Measurements from ENCODE around the gene FAAH. TPM values are rescaled to one million over a fixed set of nuclear protein-coding genes. Genes with fewer than 3 reads are reported as not detected.

The FAAH gene
- total RNA-seq, 4 donors from 2014 or later: 10.6 to 40.2 (median 15.8) TPM

DNA sequence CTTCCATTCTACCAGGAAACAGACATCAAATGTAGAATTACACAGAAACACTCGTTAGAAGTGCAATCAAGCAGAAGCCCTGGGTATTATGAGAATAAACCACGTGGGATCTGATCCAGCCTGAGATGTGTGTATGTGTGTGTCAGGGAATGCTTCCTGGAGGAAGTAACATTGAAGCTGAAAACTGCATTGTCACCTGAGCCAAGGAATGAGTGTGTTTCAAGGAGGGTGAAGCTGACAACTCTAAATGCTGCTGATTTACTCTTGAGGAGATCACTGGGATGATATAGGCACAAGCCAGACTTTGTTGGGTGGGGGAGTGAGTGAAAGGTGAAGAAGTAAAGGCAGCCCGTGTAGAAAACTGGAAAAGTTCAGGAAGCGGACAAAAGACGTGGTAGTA lies 27.6 kb downstream of the FAAH start:
- DNase-seq: no peak
- Histone ChIP-seq H3K4me1 (no peaks in the 10 kb centered on the region), H3K27me3 (no peaks in the 10 kb centered on the region), H3K9me3 (no peaks in the 10 kb centered on the region), H3K36me3 (no peaks in the 10 kb centered on the region), H3K27ac (no peak overlapping the region), H3K4me3 (no peak overlapping the region)
- intact Hi-C loops (cut with DNase I; ENCODE audit: low total_unique reads): no loop called here
- TF ChIP-seq, protein P1, sequence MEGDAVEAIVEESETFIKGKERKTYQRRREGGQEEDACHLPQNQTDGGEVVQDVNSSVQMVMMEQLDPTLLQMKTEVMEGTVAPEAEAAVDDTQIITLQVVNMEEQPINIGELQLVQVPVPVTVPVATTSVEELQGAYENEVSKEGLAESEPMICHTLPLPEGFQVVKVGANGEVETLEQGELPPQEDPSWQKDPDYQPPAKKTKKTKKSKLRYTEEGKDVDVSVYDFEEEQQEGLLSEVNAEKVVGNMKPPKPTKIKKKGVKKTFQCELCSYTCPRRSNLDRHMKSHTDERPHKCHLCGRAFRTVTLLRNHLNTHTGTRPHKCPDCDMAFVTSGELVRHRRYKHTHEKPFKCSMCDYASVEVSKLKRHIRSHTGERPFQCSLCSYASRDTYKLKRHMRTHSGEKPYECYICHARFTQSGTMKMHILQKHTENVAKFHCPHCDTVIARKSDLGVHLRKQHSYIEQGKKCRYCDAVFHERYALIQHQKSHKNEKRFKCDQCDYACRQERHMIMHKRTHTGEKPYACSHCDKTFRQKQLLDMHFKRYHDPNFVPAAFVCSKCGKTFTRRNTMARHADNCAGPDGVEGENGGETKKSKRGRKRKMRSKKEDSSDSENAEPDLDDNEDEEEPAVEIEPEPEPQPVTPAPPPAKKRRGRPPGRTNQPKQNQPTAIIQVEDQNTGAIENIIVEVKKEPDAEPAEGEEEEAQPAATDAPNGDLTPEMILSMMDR (IDR thresholded peaks at IDR 0.05): no peak
- no peak for TF ChIP-seq POLR2A (IDR thresholded peaks at IDR 0.05)

DNA sequence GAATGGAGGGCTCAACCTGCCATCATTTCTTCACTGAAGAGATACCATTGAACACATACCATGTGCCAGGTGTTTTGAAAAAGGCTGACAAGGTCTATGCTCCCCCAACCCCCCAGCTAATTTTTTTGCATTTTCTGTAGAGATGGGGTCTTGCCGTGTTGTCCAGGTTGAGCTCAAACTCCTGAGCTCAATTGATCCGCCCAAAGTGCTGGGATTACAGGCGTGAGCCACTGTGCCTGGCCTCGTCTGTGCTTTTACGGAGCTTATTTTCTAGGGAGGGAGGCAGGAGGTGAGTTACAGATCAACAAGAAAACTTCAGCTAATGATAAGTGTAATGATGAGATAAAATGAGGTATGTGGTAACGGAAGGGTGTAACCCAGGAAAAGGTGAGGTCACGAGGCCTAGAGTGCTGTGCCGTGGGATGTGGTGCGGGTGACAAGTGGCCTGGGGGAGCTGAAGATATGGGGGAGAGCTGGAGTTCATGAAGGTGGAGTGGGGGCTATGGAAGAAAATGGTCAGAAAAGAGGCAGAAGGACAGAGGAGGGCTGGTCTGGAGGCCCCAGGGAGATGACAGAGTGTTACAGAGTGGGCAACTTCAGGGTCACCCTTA lies 28.2 kb downstream of the FAAH start:
- Histone ChIP-seq H3K9me3 (no peaks in the 10 kb centered on the region), H3K4me3 (no peak overlapping the region), H3K4me1 (no peaks in the 10 kb centered on the region), H3K27ac (no peak overlapping the region), H3K27me3 (no peaks in the 10 kb centered on the region), H3K36me3 (no peaks in the 10 kb centered on the region)
- DNase-seq: no peak
- intact Hi-C loops (cut with DNase I; ENCODE audit: low total_unique reads): no loop called here
- TF ChIP-seq, protein P1 (IDR thresholded peaks at IDR 0.05): no peak
- no peak for TF ChIP-seq POLR2A (IDR thresholded peaks at IDR 0.05)

DNA sequence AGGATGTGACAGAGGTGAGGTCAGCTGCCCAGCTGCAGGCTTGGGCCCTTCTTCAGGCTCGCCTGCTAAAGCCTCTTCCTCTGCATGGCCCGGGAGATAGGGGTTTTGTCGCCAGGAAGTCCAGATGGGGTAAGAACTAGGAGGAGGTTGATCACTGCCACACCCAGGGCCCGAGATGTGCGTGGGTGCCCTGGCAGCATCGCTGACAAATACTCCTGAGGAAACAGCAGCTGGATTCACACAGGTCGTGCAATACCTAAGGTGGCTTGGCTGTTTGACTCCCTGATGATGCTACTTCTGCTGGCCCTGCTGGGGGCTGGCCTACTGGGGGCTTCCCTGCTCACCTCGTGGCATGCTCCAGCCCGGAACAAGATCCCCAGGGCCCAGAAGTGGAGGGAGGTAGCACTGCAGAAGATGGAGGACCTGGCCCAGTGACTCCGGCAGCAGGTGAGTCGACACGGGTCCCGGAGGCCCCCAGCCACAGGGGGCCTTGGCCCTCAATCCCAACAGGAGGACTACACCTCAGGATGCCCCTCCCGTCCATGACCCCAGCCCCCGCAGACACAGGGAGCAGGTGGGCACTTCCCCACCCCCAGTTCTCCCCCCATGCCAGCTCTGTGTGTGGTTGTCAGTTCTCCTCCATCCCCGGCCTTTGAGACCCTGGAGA lies 29.6 kb downstream of the FAAH start:
- Histone ChIP-seq H3K27ac (no peak overlapping the region), H3K27me3 (no peaks in the 10 kb centered on the region), H3K4me1 (no peaks in the 10 kb centered on the region), H3K4me3 (no peak overlapping the region), H3K36me3 (no peaks in the 10 kb centered on the region), H3K9me3 (no peaks in the 10 kb centered on the region)
- intact Hi-C loops (cut with DNase I; ENCODE audit: low total_unique reads): no loop called here
- no peak for DNase-seq
- TF ChIP-seq, protein P1 (IDR thresholded peaks at IDR 0.05): no peak
- no peak for TF ChIP-seq POLR2A (IDR thresholded peaks at IDR 0.05)

DNA sequence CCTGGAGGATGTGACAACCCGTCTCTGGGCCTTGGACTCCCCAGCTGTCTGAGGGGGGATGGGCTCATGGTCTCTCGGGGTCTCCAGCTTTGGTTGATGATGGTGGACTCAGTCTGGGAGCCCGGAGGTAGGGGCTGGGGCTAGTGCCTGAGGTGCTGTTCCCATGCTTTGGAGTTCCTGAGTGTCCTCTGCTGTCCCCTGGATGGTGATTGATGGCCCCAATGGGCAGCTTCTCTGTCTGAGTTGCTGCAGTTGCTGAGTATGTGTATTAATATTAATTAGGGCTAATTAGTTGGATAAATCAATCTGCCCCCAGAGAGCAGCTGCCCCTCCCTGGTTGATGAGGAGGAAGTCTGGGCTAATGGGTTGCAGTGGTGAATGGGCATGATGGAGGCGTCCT lies 30.6 kb downstream of the FAAH start:
- no peaks in the 10 kb centered on the region for H3K27me3 ChIP-seq
- no peak for DNase-seq
- intact Hi-C loops (cut with DNase I; ENCODE audit: low total_unique reads): no loop called here
- H3K36me3 ChIP-seq: no peaks in the 10 kb centered on the region
- H3K4me1 ChIP-seq: no peaks in the 10 kb centered on the region
- TF ChIP-seq, protein P1 (IDR thresholded peaks at IDR 0.05): no peak
- TF ChIP-seq POLR2A (IDR thresholded peaks at IDR 0.05): no peak
- no peak overlapping the region for H3K27ac ChIP-seq
- no peaks in the 10 kb centered on the region for H3K9me3 ChIP-seq
- no peak overlapping the region for H3K4me3 ChIP-seq

DNA sequence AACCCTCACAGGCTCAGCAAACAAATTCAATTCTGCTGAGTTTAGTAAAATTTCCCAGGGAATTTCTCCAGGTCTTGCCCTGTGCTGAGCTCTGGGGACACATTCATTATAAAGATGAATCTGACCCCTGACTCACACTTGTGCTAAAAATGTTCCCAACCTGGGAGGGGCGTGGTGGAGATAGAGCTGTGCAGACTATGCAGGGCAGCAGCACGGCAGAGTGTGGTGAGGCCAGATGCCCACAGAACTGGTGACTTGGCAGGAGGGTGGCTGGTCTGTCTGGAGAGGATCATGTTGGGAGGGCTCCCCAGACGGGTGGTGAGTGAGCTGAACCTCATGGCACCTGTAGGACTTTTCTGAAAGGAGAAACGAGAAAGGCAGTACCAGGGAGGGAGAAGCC lies 31.6 kb downstream of the FAAH start:
- Histone ChIP-seq H3K36me3 (no peaks in the 10 kb centered on the region), H3K4me1 (no peaks in the 10 kb centered on the region), H3K27me3 (no peaks in the 10 kb centered on the region), H3K4me3 (no peak overlapping the region), H3K27ac (no peak overlapping the region), H3K9me3 (no peaks in the 10 kb centered on the region)
- TF ChIP-seq POLR2A (IDR thresholded peaks at IDR 0.05): no peak
- TF ChIP-seq, protein P1 (IDR thresholded peaks at IDR 0.05): no peak
- intact Hi-C loops (cut with DNase I; ENCODE audit: low total_unique reads): no loop called here
- DNase-seq: no peak

All from uterus (tissue), 4 donors.